HG02938 (cell line): ENCODE measurements around the gene CALCR.
"Not testable (repeated sequence)": the region's sequence is repeated elsewhere in the genome, so short reads cannot be mapped to it uniquely, and the experiment has no call there.

Experiments used
- ATAC-seq: cut with Tn5 transposase; IDR thresholded peaks from one replicate; pipeline ENCODE4 v1.9.1; 2021; ENCODE audit warnings: mild to moderate bottlenecking, moderate library complexity; ENCODE audit not compliant: unreplicated experiment

The CALCR gene

GRCh38 chr7:93574646-93575554 lies at the start of gene CALCR:
CALCR (minus strand) TSS chr7:93574724; CDS start chr7:93486981, 87,743 bp downstream.
- ATAC-seq: no peak

GRCh38 chr7:93623816-93624215 lies 49.3 kb upstream of the CALCR start:
- ATAC-seq: no peak

GRCh38 chr7:93622036-93623033 lies 47.8 kb upstream of the CALCR start:
- ATAC-seq: no peak

DNA sequence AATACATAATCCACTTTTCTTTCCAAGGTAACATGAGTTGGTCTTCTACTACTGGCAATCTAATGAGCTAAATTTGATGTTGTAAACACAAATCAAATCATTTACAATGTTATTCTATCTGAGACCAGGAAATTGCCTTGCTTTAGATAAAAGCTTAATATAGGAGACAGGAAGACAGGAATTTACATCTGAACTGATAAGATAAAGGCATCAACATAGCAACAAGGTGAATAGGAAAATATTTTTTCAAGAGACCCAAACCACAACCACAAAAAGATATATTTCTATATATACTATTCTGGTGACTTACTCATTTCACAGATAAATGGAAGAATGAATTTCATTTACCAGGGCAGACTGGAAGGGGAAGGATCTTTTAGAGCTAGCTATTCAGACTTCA lies 46.3 kb upstream of the CALCR start:
- no peak for ATAC-seq

DNA sequence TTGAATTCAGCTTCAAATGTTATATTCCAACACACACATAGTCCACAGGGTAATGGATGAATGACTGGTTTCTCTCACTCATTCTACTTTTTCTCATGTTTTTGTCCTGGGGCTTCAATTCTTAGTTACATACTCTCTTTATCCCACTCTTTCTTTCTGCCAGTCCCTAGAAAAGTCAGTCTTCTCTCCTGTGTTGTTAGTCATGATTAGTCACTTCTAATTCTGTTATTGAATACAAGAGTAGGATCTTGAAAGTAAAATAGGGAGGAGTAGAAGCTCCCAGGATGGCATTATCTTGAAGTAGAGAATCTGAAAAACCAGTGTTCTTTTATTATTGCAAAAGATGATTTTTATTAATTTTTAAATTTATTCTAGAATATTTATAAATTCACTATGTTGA lies 45.5 kb upstream of the CALCR start:
- ATAC-seq: no peak

- no peak for ATAC-seq
Measured at GRCh38 chr7:93601363-93601762, 26.8 kb upstream of the CALCR start.

DNA sequence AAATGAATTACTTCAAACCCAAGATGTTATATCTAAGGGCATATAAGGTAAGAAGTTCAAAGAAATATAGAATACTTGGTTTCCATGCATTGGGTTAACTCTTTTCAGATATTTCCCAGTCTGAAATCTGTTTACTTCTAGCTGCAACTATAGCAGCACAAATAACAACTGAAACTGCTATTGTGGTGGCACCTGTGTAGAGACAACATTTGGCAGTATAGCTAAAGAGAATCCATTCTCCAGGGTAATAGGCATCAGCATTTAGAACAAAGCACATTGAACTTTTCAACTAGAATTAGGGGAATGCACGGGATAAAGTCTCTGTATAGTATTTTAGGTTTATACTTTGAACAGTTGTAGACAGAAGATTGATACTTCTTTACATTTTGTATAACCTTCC lies 19.7 kb upstream of the CALCR start:
- no peak for ATAC-seq

- ATAC-seq: no peak
Measured at GRCh38 chr7:93592588-93593266, 18.2 kb upstream of the CALCR start.

DNA sequence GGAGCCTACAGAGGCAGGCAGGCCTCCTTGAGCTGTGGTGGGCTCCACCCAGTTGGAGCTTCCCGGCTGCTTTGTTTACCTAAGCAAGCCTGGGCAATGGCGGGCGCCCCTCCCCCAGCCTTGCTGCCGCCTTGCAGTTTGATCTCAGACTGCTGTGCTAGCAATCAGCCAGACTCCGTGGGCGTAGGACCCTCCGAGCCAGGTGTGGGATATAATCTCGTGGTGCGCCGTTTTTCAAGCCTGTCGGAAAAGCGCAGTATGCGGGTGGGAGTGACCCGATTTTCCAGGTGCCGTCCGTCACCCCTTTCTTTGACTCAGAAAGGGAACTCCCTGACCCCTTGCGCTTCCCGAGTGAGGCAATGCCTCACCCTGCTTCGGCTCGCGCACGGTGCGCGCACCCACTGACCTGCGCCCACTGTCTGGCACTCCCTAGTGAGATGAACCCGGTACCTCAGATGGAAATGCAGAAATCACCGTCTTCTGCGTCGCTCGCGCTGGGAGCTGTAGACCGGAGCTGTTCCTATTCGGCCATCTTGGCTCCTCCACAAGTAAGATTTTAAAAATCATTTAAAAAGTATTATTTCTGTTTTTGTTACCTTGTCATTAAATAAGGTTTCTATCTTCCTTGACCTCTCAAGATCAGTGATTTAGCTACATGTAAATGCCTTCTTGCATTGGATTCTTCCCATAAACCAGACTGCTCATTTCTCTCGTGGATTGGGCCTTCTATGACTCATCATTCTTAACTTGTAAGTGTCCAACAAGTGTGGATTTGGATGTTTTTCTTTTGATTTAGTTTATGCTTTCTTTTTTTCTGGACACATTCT lies 16.9 kb upstream of the CALCR start:
- ATAC-seq: not testable (repeated sequence)

DNA sequence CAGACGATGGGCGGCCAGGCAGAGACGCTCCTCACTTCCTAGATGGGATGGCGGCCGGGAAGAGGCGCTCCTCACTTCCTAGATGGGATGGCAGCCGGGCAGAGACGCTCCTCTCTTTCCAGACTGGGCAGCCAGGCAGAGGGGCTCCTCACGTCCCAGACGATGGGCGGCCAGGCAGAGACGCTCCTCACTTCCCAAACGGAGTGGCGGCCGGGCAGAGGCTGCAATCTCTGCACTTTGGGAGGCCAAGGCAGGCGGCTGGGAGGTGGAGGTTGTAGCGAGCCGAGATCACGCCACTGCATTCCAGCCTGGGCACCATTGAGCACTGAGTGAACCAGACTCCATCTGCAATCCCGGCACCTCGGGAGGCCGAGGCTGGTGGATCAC lies 11.9 kb upstream of the CALCR start:
- ATAC-seq: not testable (repeated sequence)

DNA sequence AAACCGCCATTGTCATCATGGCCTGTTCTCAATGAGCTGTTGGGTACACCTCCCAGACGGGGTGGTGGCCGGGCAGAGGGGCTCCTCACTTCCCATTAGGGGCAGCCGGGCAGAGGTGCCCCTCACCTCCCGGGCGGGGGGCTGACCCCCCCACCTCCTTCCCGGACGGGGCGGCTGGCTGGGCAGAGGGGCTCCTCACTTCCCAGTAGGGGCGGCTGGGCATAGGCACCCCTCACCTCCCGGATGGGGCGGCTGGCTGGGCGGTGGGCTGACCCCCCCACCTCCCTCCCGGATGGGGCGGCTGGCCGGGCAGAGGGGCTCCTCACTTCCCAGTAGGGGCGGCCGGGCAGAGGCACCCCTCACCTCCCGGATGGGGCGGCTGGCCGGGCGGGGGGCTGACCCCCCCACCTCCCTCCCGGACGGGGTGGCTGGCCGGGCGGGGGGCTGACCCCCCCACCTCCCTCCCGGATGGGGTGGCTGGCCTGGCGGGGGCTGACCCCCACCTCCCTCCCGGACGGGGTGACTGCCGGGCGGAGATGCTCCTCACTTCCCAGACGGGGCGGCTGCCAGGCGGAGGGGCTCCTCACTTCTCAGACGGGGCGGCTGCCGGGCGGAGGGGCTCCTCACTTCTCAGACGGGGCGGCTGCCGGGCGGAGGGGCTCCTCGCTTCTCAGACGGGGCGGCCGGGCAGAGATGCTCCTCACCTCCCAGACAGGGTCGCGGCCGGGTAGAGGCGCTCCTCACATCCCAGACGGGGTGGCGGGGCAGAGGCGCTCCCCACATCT lies 11.4 kb upstream of the CALCR start:
- not testable (repeated sequence) for ATAC-seq

DNA sequence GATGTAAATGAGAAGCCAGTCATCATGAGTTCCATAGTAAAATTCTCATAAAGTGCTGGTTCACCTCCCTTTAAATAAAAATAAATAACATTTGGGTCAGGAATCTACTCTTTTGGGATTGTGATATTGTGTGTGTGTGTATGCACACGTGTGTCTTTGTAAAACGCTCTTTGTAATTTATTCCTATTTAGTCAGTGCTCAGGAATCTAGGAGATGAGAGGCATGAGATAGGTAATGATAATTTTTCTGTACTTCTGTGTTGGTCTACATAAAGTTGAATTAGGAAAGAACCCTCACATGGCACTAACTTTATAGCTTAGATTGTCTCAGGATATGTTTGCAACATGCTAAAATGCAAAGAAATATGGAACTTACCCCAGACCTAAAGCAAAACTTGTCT lies 4.9 kb upstream of the CALCR start:
- no peak for ATAC-seq

GRCh38 chr7:93578762-93579161 lies 4.2 kb upstream of the CALCR start:
- no peak for ATAC-seq

DNA sequence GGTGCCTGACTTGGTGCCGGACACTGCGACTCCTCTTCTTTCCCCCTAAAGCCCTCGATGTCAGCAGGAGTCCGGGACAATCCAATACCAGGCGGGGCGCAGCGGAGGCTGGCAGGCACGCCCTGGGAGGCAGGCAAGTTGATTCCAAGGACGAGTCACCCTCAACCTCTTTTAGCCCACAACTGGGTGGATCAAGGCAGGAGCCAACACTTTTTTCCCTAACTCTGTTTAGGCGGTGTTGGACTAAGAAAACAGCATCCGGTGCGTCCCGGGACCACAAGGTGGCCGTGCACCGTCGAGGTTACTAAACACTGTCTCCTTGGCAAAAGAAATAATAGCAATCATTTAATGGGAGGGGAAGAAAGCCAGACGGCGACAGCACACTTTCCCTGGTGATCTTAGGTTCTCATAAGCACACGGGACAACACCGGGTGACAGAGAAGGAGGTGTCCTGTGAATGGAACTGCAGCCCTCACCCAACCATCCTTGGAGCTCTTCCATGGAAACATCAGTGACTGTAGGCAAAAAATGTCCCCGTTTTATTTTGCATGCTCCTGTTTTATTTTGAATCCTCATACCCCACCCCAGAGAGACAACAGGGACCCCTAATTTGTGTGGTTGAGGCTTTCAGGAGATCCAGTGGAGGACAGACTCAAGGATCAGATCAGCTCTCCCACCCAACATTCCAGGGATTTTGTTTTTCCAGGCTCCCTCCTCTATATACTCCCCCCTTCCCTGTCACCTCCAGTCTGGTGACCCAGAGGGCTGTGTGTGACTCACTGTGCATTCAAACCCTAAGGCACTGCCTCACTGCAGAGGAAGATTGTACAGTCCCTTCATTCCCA lies 1.3 kb upstream of the CALCR start:
- ATAC-seq: no peak

DNA sequence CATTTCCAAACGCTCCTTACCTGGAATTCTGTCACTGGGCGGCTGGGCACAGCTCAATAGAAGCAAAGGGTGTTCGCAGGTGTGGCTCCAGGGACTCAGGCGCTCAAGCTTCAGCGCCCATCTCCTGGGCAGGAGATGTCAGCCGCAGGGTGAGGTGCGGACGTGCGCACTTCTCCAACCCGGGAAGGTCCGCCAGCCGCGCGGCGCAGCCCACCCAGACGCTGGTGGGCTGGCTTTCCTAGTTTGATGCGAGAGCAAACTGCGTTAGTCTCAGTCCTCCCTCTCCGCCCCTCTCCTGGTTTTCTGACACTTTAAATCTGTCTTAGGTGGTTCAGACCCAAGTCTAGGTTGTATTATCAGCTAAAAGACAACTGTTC lies 267 bp downstream of the CALCR start:
- no peak for ATAC-seq

- no peak for ATAC-seq
Measured at GRCh38 chr7:93569189-93569588, 5.3 kb downstream of the CALCR start.

- no peak for ATAC-seq
Measured at GRCh38 chr7:93566876-93567275, 7.6 kb downstream of the CALCR start.

GRCh38 chr7:93563584-93563983 lies 10.9 kb downstream of the CALCR start:
- ATAC-seq: no peak

DNA sequence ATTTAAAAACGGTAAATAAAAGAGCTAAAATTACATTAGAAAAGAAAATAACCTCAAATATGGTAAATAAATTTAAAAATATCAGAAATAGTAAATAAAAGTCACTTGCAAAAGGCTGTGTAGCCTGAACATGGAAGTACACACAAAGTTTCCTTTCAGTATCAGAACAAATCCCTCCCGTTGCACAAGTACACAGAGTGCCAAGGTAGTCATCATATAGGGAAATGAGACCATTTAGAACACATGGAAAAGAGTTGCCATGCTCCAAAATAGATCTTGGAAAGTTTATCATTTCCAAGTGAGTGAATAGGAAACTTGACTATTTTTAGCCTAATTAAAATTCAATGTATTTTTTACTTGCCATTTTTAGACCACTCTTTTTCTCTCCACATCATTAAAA lies 11.6 kb downstream of the CALCR start:
- ATAC-seq: no peak
